ENCODE measurements around the gene CRY2. TPM values are rescaled to one million over a fixed set of nuclear protein-coding genes. Genes with fewer than 3 reads are reported as not detected.

The CRY2 gene
- polyA plus RNA-seq, 1 donor (not counting 4 experiments of a cell fraction or from before 2014, with no cell fraction given): 7.9 TPM

GRCh38 chr11:45887587-45887986, 40.3 kb downstream of the CRY2 start:
- no peak overlapping the region for H3K27ac ChIP-seq (ENCODE audit: control insufficient read depth, insufficient read depth, low read length)
- no peak for DNase-seq (ENCODE audit: low read depth, low spot score)
- TF ChIP-seq EZH2 (IDR thresholded peaks at IDR 0.05; ENCODE audit: low read length): no peak
- no peak for TF ChIP-seq CTCF (optimal IDR thresholded peaks at IDR 0.05 in 1 of 3, IDR thresholded peaks at IDR 0.05 in 1 of 3, conservative IDR thresholded peaks at IDR 0.05 in 1 of 3; ENCODE audit: extremely low read depth in 1 of 3, insufficient read depth in 2 of 3, low read length in 3 of 3)
- H2AFZ ChIP-seq (ENCODE audit: control insufficient read depth, low read length): no peak overlapping the region
- no peaks in the 10 kb centered on the region for H3K9me3 ChIP-seq (ENCODE audit: control insufficient read depth, low read depth, low read length)
- no peak overlapping the region for H3K4me3 ChIP-seq (ENCODE audit: control insufficient read depth in 2 of 3, extremely low read depth in 1 of 3, insufficient read depth in 2 of 3, low read depth in 1 of 3, low read length in 3 of 3)
- no peak for FAIRE-seq
- H3K4me2 ChIP-seq (ENCODE audit: control insufficient read depth, extremely low read depth, insufficient read depth, low read depth, low read length): no peak overlapping the region
- peaks cover 4% of the 10 kb centered on the region for H3K27me3 ChIP-seq (ENCODE audit: control insufficient read depth, extremely low read depth, insufficient read depth, low read length)
- H3K79me2 ChIP-seq (ENCODE audit: control insufficient read depth, insufficient read depth, low read length): no peaks in the 10 kb centered on the region
- H3K36me3 ChIP-seq (ENCODE audit: control insufficient read depth in 2 of 2, extremely low read depth in 1 of 2, insufficient read depth in 2 of 2, low read length in 2 of 2): peaks cover 0 to under 1% of the 10 kb centered on the region in 2 experiments
- H4K20me1 ChIP-seq (ENCODE audit: control insufficient read depth, extremely low read depth, insufficient read depth, low read length): no peaks in the 10 kb centered on the region
- dilution Hi-C loops (cut with MboI; ENCODE audit: extremely low pct_ligation_motif_present, low sequenced_read_pairs): no loop called here
- H3K9me1 ChIP-seq (ENCODE audit: control insufficient read depth, extremely low read depth, insufficient read depth, low read length): no peaks in the 10 kb centered on the region
- H3K9ac ChIP-seq (ENCODE audit: control insufficient read depth, extremely low read depth, insufficient read depth, low read length): no peak overlapping the region
- no peaks in the 10 kb centered on the region for H3K4me1 ChIP-seq (ENCODE audit: control insufficient read depth, extremely low read depth, insufficient read depth, low read length)

DNA sequence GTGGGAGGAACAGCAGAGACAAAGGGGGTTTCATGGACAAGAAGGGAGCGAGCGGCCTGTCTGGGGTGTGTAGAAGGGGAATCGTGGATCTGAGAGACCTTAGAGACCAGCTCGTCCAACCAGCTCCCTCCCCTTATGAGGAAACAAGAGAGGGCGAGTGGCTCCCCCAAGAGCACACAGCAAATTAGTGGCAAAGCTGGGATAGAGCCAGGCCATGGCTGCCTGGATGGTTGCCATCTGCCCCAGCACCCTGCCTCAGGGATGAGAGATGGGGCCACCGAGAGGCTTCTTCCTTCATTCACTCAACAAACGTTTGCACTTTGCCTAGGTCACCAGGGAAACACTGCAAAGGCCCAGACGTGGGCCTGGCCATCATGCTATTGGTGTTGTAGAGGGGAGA, 42.3 kb downstream of the CRY2 start:
- H3K4me3 ChIP-seq (ENCODE audit: control insufficient read depth in 2 of 3, extremely low read depth in 1 of 3, insufficient read depth in 2 of 3, low read depth in 1 of 3, low read length in 3 of 3): no peak overlapping the region
- no peak for FAIRE-seq
- no peaks in the 10 kb centered on the region for H3K36me3 ChIP-seq (ENCODE audit: control insufficient read depth in 2 of 2, extremely low read depth in 1 of 2, insufficient read depth in 2 of 2, low read length in 2 of 2)
- H3K9me3 ChIP-seq (ENCODE audit: control insufficient read depth, low read depth, low read length): no peaks in the 10 kb centered on the region
- H3K79me2 ChIP-seq (ENCODE audit: control insufficient read depth, insufficient read depth, low read length): no peaks in the 10 kb centered on the region
- H3K4me1 ChIP-seq (ENCODE audit: control insufficient read depth, extremely low read depth, insufficient read depth, low read length): no peaks in the 10 kb centered on the region
- DNase-seq (ENCODE audit: low read depth, low spot score): no peak
- H3K27ac ChIP-seq (ENCODE audit: control insufficient read depth, insufficient read depth, low read length): no peak overlapping the region
- H3K4me2 ChIP-seq (ENCODE audit: control insufficient read depth, extremely low read depth, insufficient read depth, low read depth, low read length): no peak overlapping the region
- no peak overlapping the region for H3K9ac ChIP-seq (ENCODE audit: control insufficient read depth, extremely low read depth, insufficient read depth, low read length)
- H4K20me1 ChIP-seq (ENCODE audit: control insufficient read depth, extremely low read depth, insufficient read depth, low read length): no peaks in the 10 kb centered on the region
- TF ChIP-seq CTCF (optimal IDR thresholded peaks at IDR 0.05 in 1 of 3, IDR thresholded peaks at IDR 0.05 in 1 of 3, conservative IDR thresholded peaks at IDR 0.05 in 1 of 3; ENCODE audit: extremely low read depth in 1 of 3, insufficient read depth in 2 of 3, low read length in 3 of 3) (no peak), EZH2 (IDR thresholded peaks at IDR 0.05; ENCODE audit: low read length) (no peak)
- no peaks in the 10 kb centered on the region for H3K9me1 ChIP-seq (ENCODE audit: control insufficient read depth, extremely low read depth, insufficient read depth, low read length)
- dilution Hi-C loops (cut with MboI; ENCODE audit: extremely low pct_ligation_motif_present, low sequenced_read_pairs): no loop called here
- H2AFZ ChIP-seq (ENCODE audit: control insufficient read depth, low read length): no peak overlapping the region
- H3K27me3 ChIP-seq (ENCODE audit: control insufficient read depth, extremely low read depth, insufficient read depth, low read length): peaks cover 4% of the 10 kb centered on the region
